K562 (cell line): ENCODE measurements around the gene SLC24A3. TPM values are rescaled to one million over a fixed set of nuclear protein-coding genes. Genes with fewer than 3 reads are reported as not detected.

Source experiments
- ATAC-seq: fragments of 200-7000 bp; cut with Tn5 transposase; 3 replicates; pipeline ENCODE4 v1.9.1; 2020; ENCODE audit warnings: moderate library complexity
- BruUV-seq: library from RNA; stranded (reverse); fragments of 400-500 nt; replicated peaks from 2 replicates; lab custom pipeline; 2021; lab: Mats Ljungman, UMichigan
- CTCF ChIA-PET: fragments of 300-600 bp; formaldehyde crosslinking; extraction: SDS; loops from one replicate; lab custom pipeline; 2021; ENCODE audit warnings: low intra/inter-chr PET ratio; lab: Yijun Ruan, JAX
- POLR2A ChIA-PET: fragments of 300-600, 350-650 bp; sonication (Branson Sonifier 250); formaldehyde crosslinking; extraction: SDS; loops from one replicate; lab custom pipeline; 2021; ENCODE audit warnings: antibody characterized with exemption, inconsistent platforms; lab: Yijun Ruan, JAX
- DNase-seq, 4 experiments: peaks; one replicate each; pipeline versions ENCODE4 v3.0.0 to v3.0.0-alpha.2; 2011 to 2018; ENCODE audit warnings: low spot score in 3 of 4, mixed read lengths in 3 of 4; ENCODE audit errors: extremely low read depth in 1 of 4
- FAIRE-seq: peaks from 2 replicates; lab custom pipeline; 2011; peaks lifted over from hg19 to GRCh38; lab: Jason Lieb, UNC
- H2AFZ ChIP-seq: 2 replicates; pipeline ENCODE4 v1.6.0; 2011; ENCODE audit warnings: low read depth, low read length, control low read depth, inconsistent platforms
- H3K27ac ChIP-seq: fragments of 200-600 bp; 3 replicates; pipeline ENCODE4 v1.8.0; 2011; ENCODE audit warnings: low read depth, mild to moderate bottlenecking, control low read depth, inconsistent platforms, low read length, moderate library complexity, mixed read lengths; ENCODE audit errors: extremely low read depth
- H3K27me3 ChIP-seq, 2 experiments: fragments of 300-600 bp in 1 of 2; 2 replicates in 1 of 2; 3 replicates in 1 of 2; pipeline versions ENCODE4 v1.6.0 to v1.8.0; 2011; ENCODE audit warnings: inconsistent platforms in 2 of 2, low read length in 2 of 2, mild to moderate bottlenecking in 1 of 2, mixed read lengths in 1 of 2, moderate library complexity in 1 of 2; ENCODE audit not compliant: control insufficient read depth in 2 of 2, insufficient read depth in 2 of 2
- H3K36me3 ChIP-seq: fragments of 300-600 bp; 3 replicates; pipeline ENCODE4 v1.8.0; 2011; ENCODE audit warnings: mild to moderate bottlenecking, low read length, inconsistent platforms; ENCODE audit not compliant: control insufficient read depth, insufficient read depth
- H3K4me1 ChIP-seq, 2 experiments: fragments of 200-600 bp in 1 of 2; replicated peaks in 1 of 2; 2 replicates in 1 of 2; 3 replicates in 1 of 2; pipeline versions ENCODE4 v1.5.1 to v1.8.0; 2011; ENCODE audit warnings: inconsistent platforms in 2 of 2, low read length in 2 of 2, mild to moderate bottlenecking in 1 of 2, mixed read lengths in 1 of 2, moderate library complexity in 1 of 2; ENCODE audit not compliant: control insufficient read depth in 2 of 2, insufficient read depth in 2 of 2
- H3K4me2 ChIP-seq: 2 replicates; pipeline ENCODE4 v1.6.1; 2011; ENCODE audit warnings: low read length, control low read depth, inconsistent platforms, mixed read lengths; ENCODE audit not compliant: insufficient read depth
- H3K4me3 ChIP-seq: fragments of 200-600 bp; sonication (generic), shearing (Covaris generic); 2 replicates; pipeline ENCODE4 v1.5.1; 2016; ENCODE audit warnings: control low read depth, inconsistent platforms
- H3K79me2 ChIP-seq: fragments of 200-600 bp; 3 replicates; pipeline ENCODE4 v1.8.0; 2011; ENCODE audit warnings: low read length, inconsistent platforms; ENCODE audit not compliant: control insufficient read depth, insufficient read depth
- H3K9ac ChIP-seq, 2 experiments: 2 replicates each; pipeline versions ENCODE4 v1.6.0 to v1.6.1; 2011; ENCODE audit warnings: low read depth in 2 of 2, low read length in 2 of 2, control low read depth in 1 of 2, inconsistent platforms in 1 of 2, mild to moderate bottlenecking in 1 of 2, mixed read lengths in 1 of 2; ENCODE audit not compliant: insufficient read depth in 1 of 2
- H3K9me1 ChIP-seq: one replicate; pipeline ENCODE4 v1.6.0; 2011; ENCODE audit warnings: inconsistent platforms, mild to moderate bottlenecking, low read length, moderate library complexity; ENCODE audit not compliant: control insufficient read depth, insufficient read depth
- H3K9me3 ChIP-seq: replicated peaks from 2 replicates; pipeline ENCODE4 v1.5.1; 2011; ENCODE audit warnings: low read depth, low read length, inconsistent platforms; ENCODE audit not compliant: control insufficient read depth, insufficient read depth
- H4K20me1 ChIP-seq: replicated peaks from 2 replicates; pipeline ENCODE4 v1.6.1; 2011; ENCODE audit warnings: low read length, inconsistent platforms, mixed read lengths; ENCODE audit not compliant: control insufficient read depth, insufficient read depth
- CBX5 ChIP-seq: IDR thresholded peaks from 2 replicates; pipeline ENCODE4 v1.6.1; 2014; ENCODE audit warnings: low read depth, borderline replicate concordance
- CREBBP ChIP-seq: IDR thresholded peaks from one replicate; pipeline ENCODE4 v1.6.1; 2012; ENCODE audit warnings: low read depth, mild to moderate bottlenecking, control low read depth, inconsistent platforms, low read length
- ELK3 ChIP-seq: fragments of 450-650 bp; formaldehyde crosslinking; IDR thresholded peaks from 2 replicates; pipeline ENCODE4 v1.4.0; 2020; ENCODE audit warnings: mild to moderate bottlenecking
- HIVEP1 ChIP-seq: fragments of 250-450 bp; sonication (Bioruptor Pico); IDR thresholded peaks from 2 replicates; pipeline ENCODE4 v1.4.0; 2020; ENCODE audit warnings: mild to moderate bottlenecking
- LCOR ChIP-seq: sonication (generic); formaldehyde crosslinking; IDR thresholded peaks from 2 replicates; pipeline ENCODE4 v1.8.0; 2022; ENCODE audit warnings: mild to moderate bottlenecking, missing genetic modification reagents
- NR2C1 ChIP-seq, 2 experiments: fragments of 450-650 bp; IDR thresholded peaks; 2 replicates each; pipeline ENCODE4 v1.6.1; 2017; ENCODE audit warnings: mild to moderate bottlenecking in 2 of 2, antibody characterized with exemption in 1 of 2, inconsistent platforms in 1 of 2, missing compliant biosample characterization in 1 of 2, missing genetic modification characterization in 1 of 2
- PKNOX1 ChIP-seq: fragments of 450-650 bp; IDR thresholded peaks from 2 replicates; pipeline ENCODE4 v1.6.1; 2016
- SETDB1 ChIP-seq: IDR thresholded peaks from one replicate; pipeline ENCODE4 v1.6.1; 2012; ENCODE audit warnings: low read length, control low read depth, inconsistent platforms
- TARDBP ChIP-seq: fragments of 450-650 bp; IDR thresholded peaks from 2 replicates; pipeline ENCODE4 v1.6.1; 2016
- ZNF224 ChIP-seq: sonication (generic); formaldehyde crosslinking; IDR thresholded peaks from 2 replicates; pipeline ENCODE4 v1.8.0; 2022; ENCODE audit warnings: mild to moderate bottlenecking, missing genetic modification reagents
- ZNF512 ChIP-seq: IDR thresholded peaks from 2 replicates; pipeline ENCODE4 v1.6.1; 2016; ENCODE audit warnings: missing genetic modification characterization, missing compliant biosample characterization
- ZNF589 ChIP-seq: fragments of 200-800 bp; sonication (Bioruptor generic); IDR thresholded peaks from 2 replicates; pipeline ENCODE4 v1.6.1; 2016; ENCODE audit warnings: low read depth, missing genetic modification characterization, missing compliant biosample characterization
- WGBS: fragments of 100-300 bp; shearing (Covaris generic); methylation state at CpG from one replicate; pipeline ENCODE4 v1.1.6; 2016; ENCODE audit warnings: low coverage, mixed read lengths; ENCODE audit not compliant: insufficient coverage; ENCODE audit errors: missing lambda C conversion rate; 5-methylcytosine and 5-hydroxymethylcytosine counted together
- in situ Hi-C: fragments of 300-500 bp; cut with MboI; formaldehyde crosslinking; loops from 4 replicates; pipeline ENCODE4 v1.15.0; 2018; ENCODE audit warnings: inconsistent platforms, mixed read lengths
- intact Hi-C: fragments of 100-400 bp; cut with micrococcal nuclease; formaldehyde crosslinking; loops from 2 replicates; pipeline ENCODE4 v1.14.2; 2022
- polyA plus RNA-seq, 8 experiments: library from polyadenylated mRNA; depleted of rRNA in 4 of 8; stranded (reverse) in 5 of 8; unstranded in 3 of 8; fragments of >200 nt; fragmentation: Nextera tagmentation in 2 of 8; fragmentation: Illumina TruSeq in 1 of 8; extraction: Ambion mirVana in 2 of 8; extraction: Trizol in 1 of 8; gene quantifications; 2 replicates each; pipeline versions ENCODE4 v1.2.1 to v1.2.3, GENCODE V29; 2011 to 2014; ENCODE audit warnings: inconsistent platforms in 1 of 8, missing spikeins in 1 of 8
- total RNA-seq, 7 experiments: library from RNA; depleted of rRNA in 6 of 7; stranded (reverse); fragments of >200 nt in 6 of 7; fragmentation: Illumina TruSeq in 2 of 7; extraction: Trizol in 2 of 7; gene quantifications; 2 replicates each; pipeline versions ENCODE4 v1.2.1 to v1.2.3, GENCODE V29; 2011 to 2021; ENCODE audit warnings: low replicate concordance in 1 of 7

SLC24A3 gene
- total and polyA plus RNA-seq, 9 of the 15 experiments (the other 6 are each of a cell fraction or from before 2014, with no cell fraction given): not detected

- H3K9me1 ChIP-seq: no peaks in the 10 kb centered on the region
- no peaks in the 10 kb centered on the region for H3K36me3 ChIP-seq
- no peak overlapping the region for H3K4me3 ChIP-seq
- ChIA-PET CTCF (no interaction called here), POLR2A (interaction anchor here (0.6 kb wide), 1 partner anchor 490 kb away, joined by 4 read pairs; no protein-coding TSS in a partner anchor)
- in situ Hi-C loops: no loop called here
- H3K79me2 ChIP-seq: no peaks in the 10 kb centered on the region
- no peaks in the 10 kb centered on the region for H4K20me1 ChIP-seq
- intact Hi-C loops: no loop called here
- 0% methylated on average over 4 of the region's 4 CpGs for WGBS
- H3K27ac ChIP-seq: no peak overlapping the region
- no peaks in the 10 kb centered on the region for H3K27me3 ChIP-seq
- H3K9me3 ChIP-seq: no peaks in the 10 kb centered on the region
- FAIRE-seq: no peak
- H3K9ac ChIP-seq: no peak overlapping the region
- ATAC-seq: no peak
- H2AFZ ChIP-seq: no peak overlapping the region
- no TSS peak for BruUV-seq
- no peak for DNase-seq
- H3K4me1 ChIP-seq: no peaks in the 10 kb centered on the region
- no peak overlapping the region for H3K4me2 ChIP-seq
- no peak for TF ChIP-seq ZNF589
- no peak for TF ChIP-seq ZNF224 (CRISPR knock-in tag)
- TF ChIP-seq ELK3 (CRISPR knock-in tag): no peak
- TF ChIP-seq NR2C1 (IDR thresholded peaks at IDR 0.05): no peak
- TF ChIP-seq NR2C1 (tag; IDR thresholded peaks at IDR 0.05): no peak
- TF ChIP-seq HIVEP1 (CRISPR knock-in tag): no peak
- no peak for TF ChIP-seq ZNF512 (tag)
- TF ChIP-seq LCOR (CRISPR knock-in tag): no peak
- no peak for TF ChIP-seq SETDB1
- TF ChIP-seq CREBBP: no peak
- TF ChIP-seq CBX5: no peak
- no peak for TF ChIP-seq PKNOX1
- TF ChIP-seq TARDBP: no peak
These were observed 350.0 kb downstream of the SLC24A3 start for GRCh38 chr20:19562426-19562825.
